Type B pancreatic cell (in vitro differentiated cells): ENCODE measurements around the gene OTOF. TPM values are rescaled to one million over a fixed set of nuclear protein-coding genes. Genes with fewer than 3 reads are reported as not detected.

Source experiments
- DNase-seq: peaks from one replicate; pipeline ENCODE4 v3.0.0; 2021; ENCODE audit warnings: mixed read lengths; ENCODE audit not compliant: unreplicated experiment; ENCODE audit errors: extremely low spot score
- H3K27ac Mint-ChIP-seq: 2 replicates; pipeline ENCODE4 v1.8.0; 2021; ENCODE audit warnings: mild to moderate bottlenecking, mixed read lengths
- H3K27me3 Mint-ChIP-seq: 2 replicates; pipeline ENCODE4 v1.8.0; 2021; ENCODE audit warnings: mixed read lengths
- H3K36me3 Mint-ChIP-seq: 2 replicates; pipeline ENCODE4 v1.8.0; 2021; ENCODE audit warnings: mixed read lengths
- H3K4me1 Mint-ChIP-seq: one replicate; pipeline ENCODE4 v1.8.0; 2021; ENCODE audit warnings: mixed read lengths; ENCODE audit not compliant: unreplicated experiment
- H3K4me3 Mint-ChIP-seq: 2 replicates; pipeline ENCODE4 v1.8.0; 2021; ENCODE audit warnings: mild to moderate bottlenecking, mixed read lengths
- H3K9me3 Mint-ChIP-seq: 2 replicates; pipeline ENCODE4 v1.8.0; 2021; ENCODE audit warnings: mixed read lengths
- CTCF ChIP-seq: fragments of 200-600 bp; sonication (generic); conservative IDR thresholded peaks from 2 replicates; pipeline ENCODE4 v1.5.0; 2021; ENCODE audit warnings: antibody characterized with exemption, mild to moderate bottlenecking
- total RNA-seq: library from RNA; stranded (reverse); gene quantifications from 2 replicates; pipeline ENCODE4 v1.2.1, GENCODE V29; 2021; ENCODE audit warnings: low replicate concordance

Gene OTOF
- total RNA-seq, 1 donor from 2014 or later, result 0.05 TPM

- no peak overlapping the region for H3K4me3 Mint-ChIP-seq
- no peak overlapping the region for H3K27ac Mint-ChIP-seq
- H3K36me3 Mint-ChIP-seq, result no peaks in the 10 kb centered on the region
- TF ChIP-seq CTCF, result no peak
- DNase-seq, result no peak
- H3K9me3 Mint-ChIP-seq, result no peaks in the 10 kb centered on the region
- H3K4me1 Mint-ChIP-seq, result no peaks in the 10 kb centered on the region
- H3K27me3 Mint-ChIP-seq, result no peaks in the 10 kb centered on the region
Measured at GRCh38 chr2:26407526-26407925, 70.4 kb downstream of the OTOF start.

Other genes with a start within 250 kb of the OTOF start
- 125 and 137 TPM in 2 replicates for gene HADHA, start 233.5 kb downstream of the OTOF start, total RNA-seq
- gene HADHB, start 233.2 kb downstream of the OTOF start, total RNA-seq, result 110 and 123 TPM in 2 replicates
- 38.8 and 44.9 TPM in 2 replicates for gene SELENOI, start 132.0 kb downstream of the OTOF start, total RNA-seq
- gene ADGRF3, start 131.3 kb downstream of the OTOF start, total RNA-seq, result 1.2 and 1.4 TPM in 2 replicates
- gene DRC1, start 76.2 kb downstream of the OTOF start, total RNA-seq, result 0.33 and 3.7 TPM in 2 replicates
- not detected in 2 replicates for gene CIB4, start 163.2 kb upstream of the OTOF start, total RNA-seq
- gene KCNK3, start 214.6 kb upstream of the OTOF start, total RNA-seq, result 2.7 and 7.7 TPM in 2 replicates